A673 (cell line): ENCODE measurements around the gene USP34. TPM values are rescaled to one million over a fixed set of nuclear protein-coding genes. Genes with fewer than 3 reads are reported as not detected.
"Not testable (repeated sequence)": the region's sequence is repeated elsewhere in the genome, so short reads cannot be mapped to it uniquely, and the experiment has no call there.

Source experiments
- BruUV-seq: library from RNA; stranded (reverse); fragments of 400-500 nt; replicated peaks from 2 replicates; lab custom pipeline; 2021; lab: Mats Ljungman, UMichigan
- CTCF ChIA-PET: fragments of 300-600 bp; sonication (Branson Sonifier 250); formaldehyde crosslinking; loops from one replicate; lab custom pipeline; 2022; ENCODE audit warnings: antibody characterized with exemption; lab: Charles Lee
- POLR2A ChIA-PET: fragments of 300-600 bp; sonication (Branson Sonifier 250); formaldehyde crosslinking; loops from one replicate; lab custom pipeline; 2022; ENCODE audit warnings: antibody characterized with exemption; ENCODE audit not compliant: low non-redundant PET; lab: Charles Lee
- DNase-seq: peaks from one replicate; pipeline ENCODE4 v3.0.0-alpha.2; 2015; ENCODE audit warnings: low spot score
- H3K27ac ChIP-seq: fragments of 200-600 bp; sonication (generic); 2 replicates; pipeline ENCODE4 v1.5.1; 2016; ENCODE audit warnings: mixed run types, low read depth, mild to moderate bottlenecking, mixed read lengths, antibody characterized with exemption, low read length; ENCODE audit not compliant: poor library complexity, severe bottlenecking
- H3K27me3 ChIP-seq: fragments of 200-600 bp; sonication (generic); replicated peaks from 2 replicates; pipeline ENCODE4 v1.6.1; 2017; ENCODE audit warnings: mixed run types, low read depth, mild to moderate bottlenecking, mixed read lengths, antibody characterized with exemption, low read length; ENCODE audit not compliant: insufficient read depth, poor library complexity
- H3K36me3 ChIP-seq: fragments of 200-600 bp; sonication (generic); 2 replicates; pipeline ENCODE4 v1.6.1; 2016; ENCODE audit warnings: mixed run types, mild to moderate bottlenecking, mixed read lengths, antibody characterized with exemption, low read length; ENCODE audit not compliant: insufficient read depth, poor library complexity, severe bottlenecking
- H3K4me1 ChIP-seq: fragments of 200-600 bp; sonication (generic); 2 replicates; pipeline ENCODE4 v1.6.1; 2017; ENCODE audit warnings: mixed run types, mild to moderate bottlenecking, mixed read lengths, antibody characterized with exemption, low read length; ENCODE audit not compliant: insufficient read depth, poor library complexity, severe bottlenecking
- H3K4me3 ChIP-seq: fragments of 200-600 bp; sonication (generic); 2 replicates; pipeline ENCODE4 v1.5.1; 2016; ENCODE audit warnings: low read depth, mixed run types, mild to moderate bottlenecking, mixed read lengths, low read length; ENCODE audit not compliant: poor library complexity, severe bottlenecking
- H3K9me3 ChIP-seq: fragments of 200-600 bp; sonication (generic); 2 replicates; pipeline ENCODE4 v1.6.1; 2016; ENCODE audit warnings: mixed run types, low read depth, mild to moderate bottlenecking, mixed read lengths, antibody characterized with exemption, low read length; ENCODE audit not compliant: poor library complexity, severe bottlenecking
- CTCF ChIP-seq: fragments of 300-800, 200-600 bp; sonication (generic); conservative IDR thresholded peaks from 2 replicates; pipeline ENCODE4 v1.5.1; 2017; ENCODE audit warnings: low read depth, mild to moderate bottlenecking, antibody characterized with exemption, low read length, moderate library complexity, mixed read lengths
- EZH2 ChIP-seq: fragments of 200-600 bp; sonication (generic); IDR thresholded peaks from 2 replicates; pipeline ENCODE4 v1.6.1; 2017; ENCODE audit warnings: borderline replicate concordance, low read depth, mild to moderate bottlenecking, mixed read lengths, antibody characterized with exemption, low read length; ENCODE audit not compliant: poor library complexity, severe bottlenecking
- intact Hi-C: fragments of 100-400 bp; cut with micrococcal nuclease; formaldehyde crosslinking; loops from one replicate; pipeline ENCODE4 v1.10.0; 2022; ENCODE audit not compliant: unreplicated experiment
- total RNA-seq: library from RNA; stranded (reverse); gene quantifications from 2 replicates; pipeline ENCODE4 v1.2.3, GENCODE V29; 2021

Gene USP34
- total RNA-seq, 1 experiment from 2014 or later = 98.5 TPM

- ChIA-PET CTCF (no interaction called here), POLR2A (no interaction called here)
- H3K9me3 ChIP-seq = no peaks in the 10 kb centered on the region
- no peaks in the 10 kb centered on the region for H3K36me3 ChIP-seq
- peaks cover 9% of the 10 kb centered on the region for H3K4me1 ChIP-seq
- DNase-seq = peak; percentile 27
- no peak overlapping the region for H3K4me3 ChIP-seq
- H3K27me3 ChIP-seq = no peaks in the 10 kb centered on the region
- H3K27ac ChIP-seq = no peak overlapping the region
- no TSS peak for BruUV-seq
- intact Hi-C loops = no loop called here
- no peak for TF ChIP-seq EZH2
Observed at GRCh38 chr2:61460163-61460562, 10.7 kb downstream of the USP34 start.

GRCh38 chr2:61456746-61457420 lies 14.0 kb downstream of the USP34 start:
- CTCF ChIA-PET = no interaction called here
- Histone ChIP-seq H3K4me3 (no peak overlapping the region), H3K4me1 (no peaks in the 10 kb centered on the region), H3K27me3 (no peaks in the 10 kb centered on the region), H3K27ac (no peak overlapping the region), H3K9me3 (no peaks in the 10 kb centered on the region), H3K36me3 (no peaks in the 10 kb centered on the region)
- DNase-seq = no peak
- TF ChIP-seq CTCF = no peak
- TF ChIP-seq EZH2 = no peak
- POLR2A ChIA-PET = interaction anchor here (0.6 kb wide), 1 partner anchor 83 kb away, joined by 5 read pairs; no protein-coding TSS in a partner anchor
- intact Hi-C loops = no loop called here
- BruUV-seq = no TSS peak

GRCh38 chr2:61456070-61456745 lies 14.7 kb downstream of the USP34 start:
- no peaks in the 10 kb centered on the region for H3K4me1 ChIP-seq
- CTCF ChIA-PET = no interaction called here
- POLR2A ChIA-PET = no interaction called here
- H3K36me3 ChIP-seq = no peaks in the 10 kb centered on the region
- no peak overlapping the region for H3K4me3 ChIP-seq
- intact Hi-C loops = no loop called here
- H3K9me3 ChIP-seq = no peaks in the 10 kb centered on the region
- BruUV-seq = no TSS peak
- no peak for DNase-seq
- no peak overlapping the region for H3K27ac ChIP-seq
- no peaks in the 10 kb centered on the region for H3K27me3 ChIP-seq
- TF ChIP-seq EZH2 = no peak
- TF ChIP-seq CTCF = no peak

GRCh38 chr2:61454972-61455371 lies 15.9 kb downstream of the USP34 start:
- H3K4me3 ChIP-seq, H3K4me1 ChIP-seq, BruUV-seq, H3K36me3 ChIP-seq, CTCF ChIA-PET, H3K9me3 ChIP-seq, DNase-seq, intact Hi-C loops, H3K27me3 ChIP-seq, H3K27ac ChIP-seq, POLR2A ChIA-PET: not testable (repeated sequence)
